GM12878 (cell line): ENCODE measurements around the gene BTG4. TPM values are rescaled to one million over a fixed set of nuclear protein-coding genes. Genes with fewer than 3 reads are reported as not detected.

Experiments
- ATAC-seq: fragments of 200-7000 bp; cut with Tn5 transposase; 3 replicates; pipeline ENCODE4 v1.9.1; 2020; ENCODE audit warnings: mild to moderate bottlenecking, moderate library complexity
- BruUV-seq: library from RNA; stranded (reverse); fragments of 400-500 nt; replicated peaks from 2 replicates; lab custom pipeline; 2021; lab: Mats Ljungman, UMichigan
- CTCF ChIA-PET: fragments of 300-600 bp; sonication (Branson Sonifier 250); formaldehyde crosslinking; extraction: SDS; loops from one replicate; lab custom pipeline; 2021; ENCODE audit warnings: inconsistent platforms; lab: Yijun Ruan, JAX
- POLR2A ChIA-PET: fragments of 350-600 bp; formaldehyde crosslinking; extraction: SDS; loops from one replicate; lab custom pipeline; 2021; ENCODE audit warnings: inconsistent platforms; lab: Charles Lee
- RAD21 ChIA-PET: fragments of 300-600 bp; sonication (Branson Sonifier 250); formaldehyde crosslinking; loops from one replicate; lab custom pipeline; 2023; ENCODE audit warnings: antibody characterized with exemption; ENCODE audit not compliant: unreplicated experiment; lab: Charles Lee
- SMC1A ChIA-PET: fragments of 300-600 bp; sonication (Branson Sonifier 250); formaldehyde crosslinking; loops from one replicate; lab custom pipeline; 2023; ENCODE audit not compliant: unreplicated experiment, uncharacterized antibody; lab: Charles Lee
- DNase-seq: peaks from one replicate; pipeline ENCODE4 v3.0.0-alpha.2; 2011; ENCODE audit warnings: low read depth, low spot score
- FAIRE-seq: peaks from 3 replicates; lab custom pipeline; 2011; peaks lifted over from hg19 to GRCh38; lab: Jason Lieb, UNC
- H2AFZ ChIP-seq: 2 replicates; pipeline ENCODE4 v1.6.0; 2011; ENCODE audit warnings: low read depth, low read length, control low read depth; ENCODE audit not compliant: control insufficient read depth
- H3K27ac ChIP-seq: 2 replicates; pipeline ENCODE4 v1.5.1; 2011; ENCODE audit warnings: control low read depth; ENCODE audit not compliant: control insufficient read depth, insufficient read depth
- H3K27me3 ChIP-seq, 2 experiments: replicated peaks in 1 of 2; 2 replicates each; pipeline versions ENCODE4 v1.6.0 to v1.6.1; 2011; ENCODE audit warnings: low read length in 1 of 2; ENCODE audit not compliant: control insufficient read depth in 2 of 2, insufficient read depth in 2 of 2
- H3K36me3 ChIP-seq, 2 experiments: 2 replicates each; pipeline ENCODE4 v1.5.1; 2011; ENCODE audit warnings: low read length in 1 of 2; ENCODE audit not compliant: control insufficient read depth in 2 of 2, insufficient read depth in 2 of 2
- H3K4me1 ChIP-seq: 2 replicates; pipeline ENCODE4 v1.6.1; 2011; ENCODE audit warnings: mild to moderate bottlenecking, low read length, moderate library complexity, mixed read lengths; ENCODE audit not compliant: control insufficient read depth, insufficient read depth
- H3K4me2 ChIP-seq: 2 replicates; pipeline ENCODE4 v1.6.0; 2011; ENCODE audit warnings: control low read depth; ENCODE audit not compliant: control insufficient read depth, insufficient read depth
- H3K4me3 ChIP-seq: fragments of 200-600 bp; sonication (generic); 2 replicates; pipeline ENCODE4 v1.5.1; 2016
- H3K79me2 ChIP-seq: 2 replicates; pipeline ENCODE4 v1.6.0; 2011; ENCODE audit warnings: low read length; ENCODE audit not compliant: control insufficient read depth, insufficient read depth
- H3K9ac ChIP-seq: 2 replicates; pipeline ENCODE4 v1.8.0; 2011; ENCODE audit warnings: low read length, control low read depth, mixed read lengths; ENCODE audit not compliant: control insufficient read depth, insufficient read depth
- H3K9me3 ChIP-seq: replicated peaks from 3 replicates; pipeline ENCODE4 v1.5.1; 2011; ENCODE audit warnings: mild to moderate bottlenecking, low read length; ENCODE audit not compliant: control insufficient read depth, insufficient read depth
- H4K20me1 ChIP-seq: 2 replicates; pipeline ENCODE4 v1.6.0; 2011; ENCODE audit not compliant: control insufficient read depth, insufficient read depth
- ASH2L ChIP-seq: fragments of 300-600, 200-600 bp; sonication (generic); IDR thresholded peaks from 2 replicates; pipeline ENCODE4 v1.6.1; 2017; ENCODE audit warnings: low read depth, mild to moderate bottlenecking, borderline replicate concordance
- CHD4 ChIP-seq: fragments of 200-600 bp; sonication (generic); IDR thresholded peaks from 2 replicates; pipeline ENCODE4 v1.6.1; 2016; ENCODE audit warnings: mild to moderate bottlenecking
- EZH2 ChIP-seq: IDR thresholded peaks from 2 replicates; pipeline ENCODE4 v1.6.1; 2012; ENCODE audit warnings: low read depth, mild to moderate bottlenecking, control low read depth, inconsistent platforms, low read length, borderline replicate concordance; ENCODE audit not compliant: control insufficient read depth
- HDGF ChIP-seq: fragments of 450-650 bp; IDR thresholded peaks from 2 replicates; pipeline ENCODE4 v1.6.1; 2016; ENCODE audit warnings: antibody characterized with exemption
- MEF2A ChIP-seq: IDR thresholded peaks from 2 replicates; pipeline ENCODE4 v1.6.1; 2011; ENCODE audit warnings: low read depth, mild to moderate bottlenecking, low read length, moderate library complexity; ENCODE audit not compliant: insufficient read depth
- MYB ChIP-seq: fragments of 150-350 bp; IDR thresholded peaks from 2 replicates; pipeline ENCODE4 v1.6.1; 2014; ENCODE audit warnings: mild to moderate bottlenecking, low read depth, low read length, borderline replicate concordance
- NFIC ChIP-seq: IDR thresholded peaks from 2 replicates; pipeline ENCODE4 v1.6.1; 2012; ENCODE audit warnings: low read depth, mild to moderate bottlenecking, inconsistent platforms, low read length, moderate library complexity
- NR2C2 ChIP-seq: IDR thresholded peaks from 2 replicates; pipeline ENCODE4 v1.6.1; 2011; ENCODE audit warnings: borderline replicate concordance, low read depth; ENCODE audit not compliant: control insufficient read depth, insufficient read length
- SREBF2 ChIP-seq: IDR thresholded peaks from 2 replicates; pipeline ENCODE4 v1.6.1; 2012; ENCODE audit warnings: mild to moderate bottlenecking, low read length
- STAT3 ChIP-seq: IDR thresholded peaks from 2 replicates; pipeline ENCODE4 v1.6.1; 2011; ENCODE audit warnings: low read depth, low read length, improper control_type of control experiment
- USF2 ChIP-seq: IDR thresholded peaks from 2 replicates; pipeline ENCODE4 v1.6.1; 2011; ENCODE audit warnings: low read depth, low read length, improper control_type of control experiment, borderline replicate concordance
- WRNIP1 ChIP-seq: IDR thresholded peaks from 2 replicates; pipeline ENCODE4 v1.6.1; 2011; ENCODE audit warnings: low read depth, low read length, improper control_type of control experiment, borderline replicate concordance
- WGBS: methylation state at CpG from one replicate; pipeline ENCODE4 v1.1.6; 2016; ENCODE audit warnings: low lambda C conversion rate; ENCODE audit not compliant: insufficient replicate concordance, insufficient coverage; ENCODE audit errors: missing lambda C conversion rate; 5-methylcytosine and 5-hydroxymethylcytosine counted together
- in situ Hi-C: fragments of 300-500 bp; cut with MboI; formaldehyde crosslinking; loops from 9 replicates; pipeline ENCODE4 v1.14.3; 2018; ENCODE audit warnings: mixed read lengths
- intact Hi-C: fragments of 100-400 bp; cut with micrococcal nuclease; formaldehyde crosslinking; loops from one replicate; pipeline ENCODE4 v1.14.2; 2022; ENCODE audit not compliant: unreplicated experiment
- polyA plus RNA-seq, 11 experiments: library from polyadenylated mRNA; depleted of rRNA in 4 of 11; unstranded in 6 of 11; stranded (reverse) in 5 of 11; fragments of >200 nt; fragmentation: Nextera tagmentation in 4 of 11; fragmentation: Illumina TruSeq in 1 of 11; extraction: Ambion mirVana in 4 of 11; extraction: Trizol in 1 of 11; gene quantifications; 1 replicate in 1 of 11; 2 replicates in 10 of 11; pipeline versions ENCODE4 v1.2.1 to v1.2.3, GENCODE V29; 2011 to 2016; ENCODE audit warnings: inconsistent platforms in 2 of 11, missing spikeins in 2 of 11, low read depth in 1 of 11
- total RNA-seq, 4 experiments: library from RNA; depleted of rRNA in 3 of 4; stranded (reverse); fragments of >200 nt in 3 of 4; fragmentation: Illumina TruSeq in 1 of 4; extraction: Trizol in 1 of 4; gene quantifications; 2 replicates each; pipeline versions ENCODE4 v1.2.1 to v1.2.3, GENCODE V29; 2013 to 2021

The BTG4 gene
- total and polyA plus RNA-seq, 10 of the 15 experiments (the other 5 are each of a cell fraction or from before 2014, with no cell fraction given) = 0.14 TPM; not detected in 9

GRCh38 chr11:111522426-111522825, 10.2 kb upstream of the BTG4 start:
- H3K27ac ChIP-seq = no peak overlapping the region
- POLR2A ChIA-PET = no interaction called here
- BruUV-seq = no TSS peak
- SMC1A ChIA-PET = interaction anchor here (1.0 kb wide), 1 partner anchor 39 kb away, joined by 4 read pairs; no protein-coding TSS in a partner anchor
- H3K79me2 ChIP-seq = no peaks in the 10 kb centered on the region
- no peak overlapping the region for H3K4me3 ChIP-seq
- no peak for DNase-seq
- TF ChIP-seq CHD4 (no peak), EZH2 (no peak), HDGF (no peak), ASH2L (no peak), STAT3 (no peak), MYB (no peak), NR2C2 (no peak), USF2 (no peak), NFIC (no peak), WRNIP1 (no peak), SREBF2 (no peak), MEF2A (no peak)
- TF ChIP-seq, all 136 proteins: peak for 0
- intact Hi-C loops (no loop called here), in situ Hi-C loops (no loop called here)
- Histone ChIP-seq H4K20me1 (no peaks in the 10 kb centered on the region), H3K9me3 (no peaks in the 10 kb centered on the region), H2AFZ (no peak overlapping the region), H3K36me3 (no peaks in the 10 kb centered on the region), H3K4me1 (no peaks in the 10 kb centered on the region), H3K4me2 (no peak overlapping the region), H3K27me3 (no peaks in the 10 kb centered on the region), H3K9ac (no peak overlapping the region)
- WGBS = 60% methylated on average over 5 of the region's 5 CpGs
- ChIA-PET RAD21 (interaction anchor here (0.7 to 1.5 kb wide), 2 partner anchors 11 to 1241 kb away, joined by 3 to 4 read pairs; no protein-coding TSS in a partner anchor), CTCF (interaction anchor here (0.6 kb wide), 1 partner anchor 61 kb away, joined by 3 read pairs; no protein-coding TSS in a partner anchor)
- ATAC-seq = no peak
- no peak for FAIRE-seq
